ENCODE data around the gene EPGN.

The EPGN gene

DNA sequence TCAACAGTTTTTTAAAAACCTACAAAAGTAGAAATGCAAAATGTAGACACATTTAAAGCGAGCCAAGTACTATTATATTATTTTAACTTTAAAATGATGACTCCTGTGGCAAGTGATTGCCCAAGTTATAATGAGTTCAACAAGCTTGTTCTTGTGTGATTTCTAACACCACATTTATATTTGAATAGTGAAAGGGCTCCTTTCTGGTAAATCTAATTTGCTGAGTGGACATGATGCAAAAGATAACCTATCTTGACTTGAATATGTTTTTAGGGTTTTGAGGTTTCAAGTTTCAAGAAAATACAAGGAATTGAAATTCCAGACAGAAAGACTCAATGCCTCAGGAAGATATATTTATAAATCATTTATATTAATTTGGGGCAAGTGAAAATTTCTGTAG is 1.1 kb upstream of the EPGN start:
- no peak for DNase-seq (ENCODE audit: extremely low read depth in 1 of 2, low read depth in 1 of 2)

GRCh38 chr4:74309223-74309622 is 953 bp downstream of the EPGN start:
- no peak for DNase-seq (ENCODE audit: extremely low read depth in 1 of 2, low read depth in 1 of 2)

- no peak for DNase-seq (ENCODE audit: extremely low read depth in 1 of 2, low read depth in 1 of 2)
These were observed 3.5 kb downstream of the EPGN start for GRCh38 chr4:74311696-74312313.

GRCh38 chr4:74314329-74314728 is 6.1 kb downstream of the EPGN start:
- no peak for DNase-seq (ENCODE audit: extremely low read depth in 1 of 2, low read depth in 1 of 2)

- DNase-seq (ENCODE audit: extremely low read depth in 1 of 2, low read depth in 1 of 2): no peak
These were observed 6.7 kb downstream of the EPGN start for GRCh38 chr4:74314944-74315343.

DNA sequence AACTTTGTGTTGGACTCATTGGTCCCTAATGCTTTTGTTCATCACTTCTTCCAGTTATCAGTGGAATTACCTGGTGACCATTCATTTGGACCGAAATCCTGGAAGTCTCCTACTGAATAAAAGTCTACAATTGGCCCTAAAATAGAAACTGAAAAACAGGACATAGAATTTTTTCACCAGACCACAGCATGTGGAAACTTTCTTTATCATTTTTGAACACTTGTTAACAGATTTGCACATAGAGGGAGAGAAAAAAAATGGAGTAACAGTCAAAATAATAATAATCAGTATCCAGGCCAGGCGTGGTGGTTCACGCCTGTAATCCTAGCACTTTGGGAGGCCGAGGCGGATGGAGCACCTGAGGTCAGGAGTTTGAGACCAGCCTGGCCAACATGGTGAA is 7.1 kb downstream of the EPGN start:
- no peak for DNase-seq (ENCODE audit: extremely low read depth in 1 of 2, low read depth in 1 of 2)

GRCh38 chr4:74316397-74316796 is 8.1 kb downstream of the EPGN start:
- DNase-seq (ENCODE audit: extremely low read depth in 1 of 2, low read depth in 1 of 2): no peak

- DNase-seq (ENCODE audit: extremely low read depth in 1 of 2, low read depth in 1 of 2): no peak
These were observed 9.5 kb downstream of the EPGN start for GRCh38 chr4:74317616-74318246.

DNA sequence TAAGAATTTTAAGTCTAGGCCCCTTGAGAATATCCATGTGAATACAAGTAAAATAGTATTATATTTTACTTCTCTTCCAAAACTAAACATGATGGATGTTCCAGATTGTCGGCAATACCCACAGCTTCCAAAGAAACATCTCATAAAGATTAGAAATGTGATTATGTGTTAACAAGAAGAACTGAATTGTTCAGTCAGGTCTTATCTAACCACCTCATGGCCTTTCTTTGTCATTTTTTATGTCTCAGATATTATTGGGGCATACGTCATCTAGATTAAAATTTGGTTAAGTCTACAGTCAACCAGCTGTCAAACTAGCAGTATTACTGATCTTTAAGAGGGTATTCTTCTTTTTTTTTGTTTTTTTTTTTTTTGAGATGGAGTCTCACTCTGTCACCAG is 10.0 kb downstream of the EPGN start:
- no peak for DNase-seq (ENCODE audit: extremely low read depth in 1 of 2, low read depth in 1 of 2)

- DNase-seq (ENCODE audit: extremely low read depth in 1 of 2, low read depth in 1 of 2): no peak
These were observed 11.2 kb downstream of the EPGN start for GRCh38 chr4:74319470-74319869.

GRCh38 chr4:74320559-74321118 is 12.4 kb downstream of the EPGN start:
- DNase-seq (ENCODE audit: extremely low read depth in 1 of 2, low read depth in 1 of 2): no peak

DNA sequence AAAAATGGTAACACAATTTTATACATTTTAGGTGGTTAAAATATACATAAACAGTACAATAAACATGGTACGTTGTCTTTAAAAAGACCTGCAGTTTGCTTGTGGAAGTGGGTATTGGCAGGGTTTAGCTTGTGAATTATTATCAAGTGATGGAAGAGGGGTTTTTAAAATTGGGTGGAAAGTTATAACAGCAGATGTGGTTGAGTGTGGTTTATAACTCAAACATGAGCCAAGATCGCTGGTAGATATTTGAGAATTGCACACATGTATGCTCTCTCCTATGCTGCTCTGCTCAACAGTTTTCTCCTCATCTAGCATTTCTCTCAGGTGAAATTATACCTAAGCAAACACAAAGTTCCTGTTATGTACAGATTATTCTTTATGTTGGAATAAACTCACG is 14.0 kb downstream of the EPGN start:
- DNase-seq (ENCODE audit: extremely low read depth in 1 of 2, low read depth in 1 of 2): no peak

DNA sequence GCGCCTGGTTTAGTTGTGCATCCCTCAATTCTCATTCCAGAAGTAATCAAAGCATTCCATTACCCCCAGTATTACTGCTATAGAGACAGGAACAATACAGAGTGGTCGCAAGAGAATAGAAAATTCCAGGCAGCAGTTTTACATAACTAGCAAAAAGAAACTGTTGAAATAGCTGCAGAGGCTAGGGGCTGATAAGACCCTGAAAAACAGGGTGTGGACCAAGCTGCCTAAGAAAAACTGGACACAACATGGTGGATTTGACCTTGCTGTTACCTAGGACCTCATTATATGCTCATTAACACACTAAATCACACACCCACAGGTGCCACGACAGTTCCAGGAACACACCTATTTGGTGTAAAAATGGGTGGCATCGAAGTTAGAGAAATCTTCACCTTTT is 15.4 kb downstream of the EPGN start:
- DNase-seq (ENCODE audit: extremely low read depth in 1 of 2, low read depth in 1 of 2): no peak

- no peak for DNase-seq (ENCODE audit: extremely low read depth in 1 of 2, low read depth in 1 of 2)
These were observed 16.0 kb downstream of the EPGN start for GRCh38 chr4:74324262-74324661.

DNA sequence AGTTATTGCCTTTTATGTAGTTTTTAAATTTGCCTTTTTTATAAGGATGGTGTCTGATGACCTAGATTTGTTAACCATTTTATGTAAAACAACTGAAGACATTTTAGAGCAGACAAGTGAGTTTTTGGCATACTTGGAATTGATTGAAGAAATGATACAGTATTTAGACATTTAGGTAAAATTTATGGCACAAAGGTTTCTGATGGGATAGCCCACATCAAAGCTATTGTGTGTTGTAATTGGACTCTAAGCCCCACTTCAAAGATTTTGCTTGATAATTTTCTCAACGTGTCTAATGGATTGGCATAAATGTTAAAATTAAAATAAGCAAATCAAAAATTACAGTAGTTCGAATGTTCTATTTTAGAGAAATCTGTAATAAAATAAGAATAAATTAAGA is 17.6 kb downstream of the EPGN start:
- no peak for DNase-seq (ENCODE audit: extremely low read depth in 1 of 2, low read depth in 1 of 2)

GRCh38 chr4:74327762-74328161 is 19.5 kb downstream of the EPGN start:
- no peak for DNase-seq (ENCODE audit: extremely low read depth in 1 of 2, low read depth in 1 of 2)

DNA sequence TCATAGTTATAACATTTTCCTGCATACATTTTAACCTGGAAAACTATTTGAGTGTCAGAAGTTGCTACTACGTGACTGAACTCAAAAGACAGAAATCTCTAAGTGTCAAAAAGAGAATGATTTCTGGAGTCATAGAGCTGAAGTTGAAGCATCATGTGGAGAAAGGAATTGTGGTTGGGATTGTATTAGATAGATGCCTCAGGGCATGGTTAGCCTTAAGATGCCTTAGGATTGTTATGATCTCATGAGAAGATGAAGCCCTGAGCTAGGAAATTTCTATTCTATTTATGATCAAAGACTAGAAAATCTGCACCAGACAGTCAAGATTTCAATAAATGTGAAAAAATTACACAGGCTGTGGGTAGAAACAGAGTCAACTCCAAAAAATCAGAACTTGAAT is 20.2 kb downstream of the EPGN start:
- DNase-seq (ENCODE audit: extremely low read depth in 1 of 2, low read depth in 1 of 2): no peak

GRCh38 chr4:74329307-74329706 is 21.0 kb downstream of the EPGN start:
- DNase-seq (ENCODE audit: extremely low read depth in 1 of 2, low read depth in 1 of 2): no peak

- no peak for DNase-seq (ENCODE audit: extremely low read depth in 1 of 2, low read depth in 1 of 2)
These were observed 22.1 kb downstream of the EPGN start for GRCh38 chr4:74330295-74330750.

GRCh38 chr4:74331252-74331651 is 23.0 kb downstream of the EPGN start:
- DNase-seq (ENCODE audit: extremely low read depth in 1 of 2, low read depth in 1 of 2): no peak

DNA sequence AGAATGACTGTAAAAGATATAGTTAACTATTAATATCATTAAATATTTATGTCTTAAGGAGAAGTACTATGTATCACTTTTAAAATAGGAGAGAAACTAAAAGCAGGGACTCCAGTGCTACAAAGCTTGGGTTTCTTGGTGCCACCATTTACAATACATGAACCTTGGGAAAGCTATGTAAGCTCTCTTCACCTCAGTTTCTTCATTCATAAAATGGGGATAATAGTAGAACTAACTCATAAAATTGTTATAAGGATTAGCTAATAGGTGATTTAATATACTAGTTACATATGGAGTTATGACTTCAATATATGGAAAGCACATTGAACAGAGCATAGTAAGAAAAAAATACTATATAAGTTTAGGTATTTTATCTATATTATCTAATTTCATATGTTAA is 23.7 kb downstream of the EPGN start:
- DNase-seq (ENCODE audit: extremely low read depth in 1 of 2, low read depth in 1 of 2): no peak

GRCh38 chr4:74334636-74335035 is 26.4 kb downstream of the EPGN start:
- no peak for DNase-seq (ENCODE audit: extremely low read depth in 1 of 2, low read depth in 1 of 2)
